IPS-18a (cell line): ENCODE data around the gene TMEFF2.

Source experiments
- H3K27ac ChIP-seq: one replicate; pipeline ENCODE4 v1.5.1; 2013; ENCODE audit warnings: low read length
- H3K27me3 ChIP-seq: one replicate; pipeline ENCODE4 v1.6.1; 2013; ENCODE audit warnings: mild to moderate bottlenecking, low read length; ENCODE audit not compliant: control insufficient read depth, insufficient read depth
- H3K36me3 ChIP-seq: one replicate; pipeline ENCODE4 v1.6.1; 2013; ENCODE audit warnings: low read depth, low read length; ENCODE audit not compliant: control insufficient read depth
- H3K4me1 ChIP-seq: one replicate; pipeline ENCODE4 v1.6.1; 2013; ENCODE audit warnings: low read depth, low read length; ENCODE audit not compliant: control insufficient read depth
- H3K4me3 ChIP-seq: one replicate; pipeline ENCODE4 v1.5.1; 2013; ENCODE audit warnings: low read length
- H3K9ac ChIP-seq: one replicate; pipeline ENCODE4 v1.6.1; 2013; ENCODE audit warnings: mild to moderate bottlenecking, low read length, moderate library complexity
- H3K9me3 ChIP-seq: one replicate; pipeline ENCODE4 v1.6.1; 2013; ENCODE audit warnings: low read depth, low read length; ENCODE audit not compliant: control insufficient read depth

TMEFF2 gene

GRCh38 chr2:191957996-191958860 lies 236.5 kb downstream of the TMEFF2 start:
- Histone ChIP-seq H3K27me3 (no peaks in the 10 kb centered on the region), H3K27ac (no peak overlapping the region), H3K9me3 (no peaks in the 10 kb centered on the region), H3K4me3 (no peak overlapping the region), H3K4me1 (no peaks in the 10 kb centered on the region), H3K9ac (no peak overlapping the region), H3K36me3 (no peaks in the 10 kb centered on the region)

- H3K9me3 ChIP-seq, result no peaks in the 10 kb centered on the region
- H3K4me1 ChIP-seq, result no peaks in the 10 kb centered on the region
- no peaks in the 10 kb centered on the region for H3K36me3 ChIP-seq
- H3K9ac ChIP-seq, result no peak overlapping the region
- no peak overlapping the region for H3K27ac ChIP-seq
- no peak overlapping the region for H3K4me3 ChIP-seq
- H3K27me3 ChIP-seq, result no peaks in the 10 kb centered on the region
These were observed 240.3 kb downstream of the TMEFF2 start for GRCh38 chr2:191954451-191954850.

GRCh38 chr2:191952515-191953270 lies 242.0 kb downstream of the TMEFF2 start:
- Histone ChIP-seq H3K9me3 (no peaks in the 10 kb centered on the region), H3K9ac (no peak overlapping the region), H3K36me3 (no peaks in the 10 kb centered on the region), H3K27ac (no peak overlapping the region), H3K4me1 (no peaks in the 10 kb centered on the region), H3K27me3 (no peaks in the 10 kb centered on the region), H3K4me3 (no peak overlapping the region)

- no peaks in the 10 kb centered on the region for H3K27me3 ChIP-seq
- H3K27ac ChIP-seq, result no peak overlapping the region
- H3K4me1 ChIP-seq, result no peaks in the 10 kb centered on the region
- no peak overlapping the region for H3K9ac ChIP-seq
- H3K4me3 ChIP-seq, result no peak overlapping the region
- no peaks in the 10 kb centered on the region for H3K9me3 ChIP-seq
- no peaks in the 10 kb centered on the region for H3K36me3 ChIP-seq
These were observed 242.9 kb downstream of the TMEFF2 start for GRCh38 chr2:191951832-191952231.

- H3K27ac ChIP-seq, result no peak overlapping the region
- H3K4me1 ChIP-seq, result no peaks in the 10 kb centered on the region
- no peaks in the 10 kb centered on the region for H3K9me3 ChIP-seq
- no peaks in the 10 kb centered on the region for H3K27me3 ChIP-seq
- H3K36me3 ChIP-seq, result no peaks in the 10 kb centered on the region
- H3K9ac ChIP-seq, result no peak overlapping the region
- no peak overlapping the region for H3K4me3 ChIP-seq
These were observed 243.4 kb downstream of the TMEFF2 start for GRCh38 chr2:191951376-191951775.

- H3K4me1 ChIP-seq, result no peaks in the 10 kb centered on the region
- H3K27me3 ChIP-seq, result no peaks in the 10 kb centered on the region
- H3K9ac ChIP-seq, result no peak overlapping the region
These were observed 244.4 kb downstream of the TMEFF2 start for GRCh38 chr2:191950132-191950874.

GRCh38 chr2:191947235-191947634 lies 247.5 kb downstream of the TMEFF2 start:
- H3K4me3 ChIP-seq, result no peak overlapping the region
- no peaks in the 10 kb centered on the region for H3K27me3 ChIP-seq
- no peaks in the 10 kb centered on the region for H3K36me3 ChIP-seq
- no peak overlapping the region for H3K9ac ChIP-seq
- no peak overlapping the region for H3K27ac ChIP-seq
- H3K4me1 ChIP-seq, result peaks cover 2% of the 10 kb centered on the region
- H3K9me3 ChIP-seq, result no peaks in the 10 kb centered on the region

More at GRCh38 chr2:191950132-191950874, 244.4 kb downstream of the TMEFF2 start:
- H3K36me3 ChIP-seq, result no peaks in the 10 kb centered on the region
- no peak overlapping the region for H3K4me3 ChIP-seq
- H3K9me3 ChIP-seq, result no peaks in the 10 kb centered on the region
- no peak overlapping the region for H3K27ac ChIP-seq

- Histone ChIP-seq H3K4me1 (peaks cover 4% of the 10 kb centered on the region), H3K36me3 (no peaks in the 10 kb centered on the region), H3K4me3 (no peak overlapping the region), H3K9ac (no peak overlapping the region), H3K9me3 (no peaks in the 10 kb centered on the region), H3K27ac (no peak overlapping the region), H3K27me3 (no peaks in the 10 kb centered on the region)
These were observed 248.1 kb downstream of the TMEFF2 start for GRCh38 chr2:191946471-191947182.

- Histone ChIP-seq H3K9me3 (no peaks in the 10 kb centered on the region), H3K4me1 (peaks cover 4% of the 10 kb centered on the region), H3K9ac (no peak overlapping the region), H3K27ac (no peak overlapping the region), H3K27me3 (no peaks in the 10 kb centered on the region), H3K36me3 (no peaks in the 10 kb centered on the region), H3K4me3 (no peak overlapping the region)
These were observed 249.1 kb downstream of the TMEFF2 start for GRCh38 chr2:191945623-191946022.

- no peak overlapping the region for H3K9ac ChIP-seq
- peaks cover 12% of the 10 kb centered on the region for H3K4me1 ChIP-seq
- H3K27ac ChIP-seq, result no peak overlapping the region
- H3K36me3 ChIP-seq, result no peaks in the 10 kb centered on the region
- no peaks in the 10 kb centered on the region for H3K9me3 ChIP-seq
- H3K27me3 ChIP-seq, result no peaks in the 10 kb centered on the region
- no peak overlapping the region for H3K4me3 ChIP-seq
These were observed 252.0 kb downstream of the TMEFF2 start for GRCh38 chr2:191942739-191943103.
